HG02759 (cell line): ENCODE measurements around the gene EVI5L.

ENCODE experiments used
- ATAC-seq: cut with Tn5 transposase; IDR thresholded peaks from one replicate; pipeline ENCODE4 v1.9.1; 2021; ENCODE audit warnings: mild to moderate bottlenecking, moderate library complexity; ENCODE audit not compliant: unreplicated experiment

EVI5L gene

DNA sequence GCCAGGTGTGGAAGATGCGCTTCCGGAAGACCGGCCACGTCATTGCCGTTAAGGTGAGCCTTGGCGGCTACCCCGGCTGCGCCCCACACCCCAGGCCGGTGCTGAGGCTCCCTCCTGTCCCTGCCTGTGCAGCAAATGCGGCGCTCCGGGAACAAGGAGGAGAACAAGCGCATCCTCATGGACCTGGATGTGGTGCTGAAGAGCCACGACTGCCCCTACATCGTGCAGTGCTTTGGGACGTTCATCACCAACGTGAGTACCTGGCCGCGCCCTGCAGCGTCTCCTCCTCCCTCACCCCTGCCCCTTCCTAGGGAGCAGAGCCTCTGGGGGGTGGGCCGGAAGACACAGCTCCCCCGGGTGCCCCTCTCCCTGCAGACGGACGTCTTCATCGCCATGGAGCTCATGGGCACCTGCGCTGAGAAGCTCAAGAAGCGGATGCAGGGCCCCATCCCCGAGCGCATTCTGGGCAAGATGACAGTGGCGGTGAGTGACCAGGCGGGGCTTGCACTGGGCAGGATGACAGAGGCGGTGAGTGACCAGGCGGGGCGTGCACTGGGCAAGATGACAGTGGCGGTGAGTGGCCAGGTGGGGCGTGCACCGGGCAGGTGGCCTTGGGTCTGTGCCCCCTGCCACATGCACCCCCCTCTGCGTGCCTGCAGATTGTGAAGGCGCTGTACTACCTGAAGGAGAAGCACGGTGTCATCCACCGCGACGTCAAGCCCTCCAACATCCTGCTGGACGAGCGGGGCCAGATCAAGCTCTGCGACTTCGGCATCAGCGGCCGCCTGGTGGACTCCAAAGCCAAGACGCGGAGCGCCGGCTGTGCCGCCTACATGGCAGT, 80.5 kb downstream of the EVI5L start:
- no peak for ATAC-seq

DNA sequence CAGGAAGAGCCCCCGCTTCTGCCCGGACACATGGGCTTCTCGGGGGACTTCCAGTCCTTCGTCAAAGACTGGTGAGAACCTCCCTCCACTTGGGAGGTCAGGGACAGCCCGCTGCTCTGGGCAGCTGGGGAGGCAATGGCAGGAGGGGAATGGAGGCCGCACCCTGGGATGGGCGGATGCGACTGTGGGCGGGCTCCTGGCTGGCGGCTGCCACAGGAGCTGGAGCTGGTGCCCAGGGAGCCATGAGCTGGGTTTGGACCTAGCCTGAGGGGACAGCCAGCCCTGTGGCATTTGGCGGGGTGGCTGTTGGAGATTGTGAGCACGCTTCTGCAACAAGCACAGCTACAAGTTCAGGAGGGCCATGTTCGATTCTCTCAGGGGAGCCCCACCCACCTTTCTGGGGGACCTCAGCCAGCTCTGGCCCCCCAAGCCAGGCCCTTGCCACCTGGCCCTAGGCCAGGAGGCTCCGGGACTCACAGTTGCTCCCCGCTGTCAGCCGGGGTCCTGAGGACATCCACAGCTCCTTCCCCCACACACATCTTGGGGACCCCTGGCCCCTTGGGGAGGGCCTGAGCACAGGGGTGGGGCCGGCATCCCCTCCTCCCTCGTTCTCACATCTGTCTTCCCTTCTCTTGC, 81.6 kb downstream of the EVI5L start:
- ATAC-seq = no peak

DNA sequence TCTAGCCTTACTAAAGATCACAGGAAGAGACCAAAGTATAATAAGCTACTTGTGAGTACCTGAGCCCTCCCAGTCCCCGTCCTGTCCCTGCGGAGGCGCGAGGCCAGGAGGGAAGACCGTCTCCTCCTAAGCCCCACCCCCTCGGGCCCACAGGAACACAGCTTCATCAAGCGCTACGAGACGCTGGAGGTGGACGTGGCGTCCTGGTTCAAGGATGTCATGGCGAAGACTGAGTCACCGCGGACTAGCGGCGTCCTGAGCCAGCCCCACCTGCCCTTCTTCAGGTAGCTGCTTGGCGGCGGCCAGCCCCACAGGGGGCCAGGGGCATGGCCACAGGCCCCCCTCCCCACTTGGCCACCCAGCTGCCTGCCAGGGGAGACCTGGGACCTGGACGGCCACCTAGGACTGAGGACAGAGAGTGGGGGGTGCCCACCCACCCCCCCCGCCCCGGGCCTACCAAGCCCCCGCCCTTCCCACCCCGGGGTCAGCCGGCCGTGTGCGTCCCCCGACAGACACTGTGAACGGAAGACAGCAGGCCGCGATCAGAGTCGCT, 82.2 kb downstream of the EVI5L start:
- ATAC-seq = no peak

DNA sequence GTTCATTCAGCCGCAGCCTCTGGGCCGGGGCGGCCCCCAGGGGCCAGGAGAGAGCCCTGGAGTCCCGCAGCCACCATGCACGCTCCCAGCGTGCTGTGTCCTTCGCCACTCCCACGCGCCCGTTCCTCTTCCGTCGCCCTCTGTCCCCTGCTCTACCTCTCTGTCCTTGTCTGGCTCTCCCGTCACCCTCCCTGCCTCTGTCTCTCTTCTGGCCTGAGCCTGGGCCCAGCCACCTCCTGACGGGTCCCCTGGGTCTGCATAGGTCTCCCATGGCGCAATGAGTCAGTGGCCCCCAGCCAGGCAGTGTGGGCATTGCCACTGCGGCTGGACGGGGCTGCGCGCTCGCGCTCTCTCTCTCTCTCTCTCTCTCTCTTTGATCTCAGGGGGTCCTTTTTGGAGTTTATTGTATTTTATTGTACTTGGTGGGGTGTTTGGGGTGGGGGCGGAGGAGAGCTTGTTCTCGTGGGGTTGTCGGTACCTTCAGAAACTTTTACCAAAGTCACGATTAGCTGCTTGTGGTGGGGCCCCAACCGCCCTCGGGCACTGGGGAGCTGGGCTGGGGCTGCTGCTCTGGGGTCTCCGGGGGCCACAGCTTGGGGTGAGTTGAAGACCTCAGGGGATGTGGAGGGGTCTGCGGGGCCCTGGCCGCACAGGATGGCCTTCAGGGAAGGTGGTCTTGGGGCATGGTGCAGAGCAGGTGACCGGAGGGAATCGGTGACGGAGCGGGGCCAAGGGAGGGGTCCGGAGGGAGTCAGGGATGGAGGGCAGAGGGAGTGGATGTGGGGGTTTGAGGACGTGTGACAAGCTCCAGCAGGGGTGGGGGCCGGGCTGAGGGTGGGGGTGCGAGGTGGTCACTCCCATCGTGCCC, 82.9 kb downstream of the EVI5L start:
- ATAC-seq = no peak

DNA sequence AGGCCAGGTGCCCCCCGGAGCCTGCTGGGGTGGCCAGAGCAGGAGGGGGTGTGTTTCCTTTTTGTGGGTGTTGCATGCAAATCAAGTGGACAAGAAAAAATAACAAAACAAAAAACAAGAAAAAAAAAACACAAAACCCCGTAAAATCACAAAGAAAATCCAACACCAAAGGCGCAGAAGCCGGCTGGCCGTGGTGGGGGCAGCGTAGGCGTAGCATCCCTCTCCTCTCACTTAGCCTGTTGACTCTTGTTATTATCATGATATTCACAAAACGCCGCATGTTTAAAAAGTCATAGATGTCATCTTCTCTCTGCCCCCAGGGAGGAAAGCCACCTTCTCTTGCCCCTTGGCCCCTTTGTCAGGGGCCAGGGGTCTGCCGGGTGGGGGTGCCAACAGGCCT, 83.6 kb downstream of the EVI5L start:
- no peak for ATAC-seq

DNA sequence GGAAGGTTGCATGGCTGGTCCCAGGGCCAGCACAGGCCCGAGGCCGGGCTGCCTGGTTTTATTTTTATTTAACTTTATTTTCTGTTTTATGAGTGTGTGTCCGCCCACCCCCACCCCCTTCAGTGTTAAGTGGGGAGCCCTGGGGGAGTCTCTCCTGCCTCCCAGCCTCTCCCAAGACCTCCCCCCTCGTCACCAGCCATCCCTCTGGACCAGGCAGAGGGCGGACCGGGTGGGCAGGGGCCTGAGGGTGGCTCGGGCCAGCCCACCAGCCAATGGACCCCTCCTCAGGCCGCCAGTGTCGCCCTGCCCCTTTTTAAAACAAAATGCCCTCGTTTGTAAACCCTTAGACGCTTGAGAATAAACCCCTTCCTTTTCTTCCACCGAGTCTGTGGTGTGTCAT, 84.1 kb downstream of the EVI5L start:
- no peak for ATAC-seq
